Measurements from ENCODE around the gene POC1A.
A peak's percentile ranks its signal among the peaks of the same experiment; 100 is the strongest.

Gene POC1A

DNA sequence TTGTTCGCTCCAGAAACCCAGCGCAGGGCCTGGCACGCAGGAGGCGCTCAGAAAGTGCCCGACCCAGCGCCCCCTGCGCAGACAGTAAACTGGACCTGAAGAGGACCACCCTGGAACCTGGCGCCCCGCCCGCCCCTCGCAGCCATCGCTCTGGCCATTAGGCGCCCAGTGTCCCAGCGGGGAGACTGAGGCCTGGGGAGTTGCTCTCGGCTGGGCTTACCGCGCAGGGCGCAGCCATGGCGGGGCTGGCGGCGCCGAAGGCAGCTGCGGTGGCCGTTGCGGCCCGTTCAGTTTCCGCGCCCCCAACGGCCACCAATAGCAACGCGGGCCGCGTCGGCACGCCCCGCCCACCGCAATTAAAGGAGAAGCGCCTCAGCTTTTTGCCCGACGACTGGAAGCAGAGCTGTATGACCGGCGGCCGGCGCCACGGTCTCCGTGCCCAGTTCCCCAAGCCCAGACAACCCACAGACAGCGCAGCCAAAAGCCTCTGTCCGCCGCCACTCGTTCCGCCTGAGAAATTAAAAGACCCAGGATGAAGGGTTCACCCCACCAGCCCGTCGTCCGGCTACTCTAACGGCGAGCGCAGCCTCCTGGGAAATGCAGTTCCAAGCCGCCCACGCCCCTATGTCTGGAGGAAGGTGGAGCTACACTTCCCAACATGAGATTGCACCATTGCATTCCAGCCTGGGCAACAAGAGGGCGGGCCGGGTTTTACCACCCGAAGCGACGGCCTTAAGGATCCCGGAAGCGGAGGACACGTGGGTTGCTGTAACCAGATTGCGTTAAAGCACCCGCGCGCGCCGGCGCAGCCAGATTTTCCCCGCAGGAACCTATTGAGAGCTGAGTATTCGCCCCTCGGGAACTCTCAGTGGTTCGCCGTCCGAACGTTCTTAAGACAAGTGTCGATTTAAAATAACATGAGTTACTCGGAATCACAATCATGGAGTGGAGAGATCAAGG lies at the start of gene POC1A:
POC1A (minus strand) TSS at position 289 of the 960 bp plus-strand sequence; CDS start at position 238, 51 bp downstream.
- DNase-seq (ENCODE audit: low spot score), result peak; percentile 97

DNA sequence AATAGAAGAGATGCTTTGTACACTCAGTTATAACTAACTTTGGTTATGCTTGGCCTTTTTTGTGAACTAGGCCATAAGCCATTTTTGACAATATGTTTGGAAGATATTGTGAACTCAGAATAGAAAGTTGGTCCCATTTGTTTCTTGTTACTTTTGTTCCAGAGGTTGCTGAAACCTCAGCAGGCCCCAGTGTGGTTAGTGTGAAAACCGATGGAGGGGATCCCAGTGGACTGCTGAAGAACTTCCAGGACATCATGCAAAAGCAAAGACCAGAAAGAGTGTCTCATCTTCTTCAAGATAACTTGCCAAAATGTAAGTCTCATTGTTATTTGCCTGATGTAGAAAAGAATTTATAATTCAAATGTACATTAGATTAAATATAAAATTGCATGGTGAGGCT lies 49.5 kb upstream of the POC1A start:
- no peak for DNase-seq (ENCODE audit: low spot score)

DNA sequence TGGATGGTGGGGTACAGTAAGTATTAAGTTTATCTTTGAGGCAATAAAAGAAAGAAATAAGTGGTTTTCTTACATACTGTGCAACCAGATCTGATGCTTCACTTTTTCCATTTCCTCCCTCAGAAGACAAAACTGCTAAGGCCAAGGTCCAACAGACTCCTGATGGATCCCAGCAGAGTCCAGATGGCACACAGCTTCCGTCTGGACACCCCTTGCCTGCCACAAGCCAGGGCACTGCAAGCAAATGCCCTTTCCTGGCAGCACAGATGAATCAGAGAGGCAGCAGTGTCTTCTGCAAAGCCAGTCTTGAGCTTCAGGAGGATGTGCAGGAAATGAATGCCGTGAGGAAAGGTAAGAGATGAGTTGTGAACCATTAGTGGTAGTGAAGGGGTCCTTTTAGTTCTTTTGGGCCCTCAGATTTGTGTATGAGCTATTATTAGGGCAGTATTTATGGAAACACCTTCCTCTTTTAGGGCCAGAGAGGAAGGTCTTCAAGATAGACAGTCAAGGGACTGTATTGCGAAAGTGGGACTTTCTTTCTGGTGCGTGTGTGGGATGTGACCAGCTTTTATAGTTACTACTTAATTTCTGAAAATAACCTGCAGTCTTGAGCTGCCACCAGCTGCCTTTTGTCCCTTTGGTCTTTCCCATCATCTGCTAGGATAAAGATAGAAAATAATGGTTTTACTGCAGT lies 48.3 kb upstream of the POC1A start:
- no peak for DNase-seq (ENCODE audit: low spot score)

DNA sequence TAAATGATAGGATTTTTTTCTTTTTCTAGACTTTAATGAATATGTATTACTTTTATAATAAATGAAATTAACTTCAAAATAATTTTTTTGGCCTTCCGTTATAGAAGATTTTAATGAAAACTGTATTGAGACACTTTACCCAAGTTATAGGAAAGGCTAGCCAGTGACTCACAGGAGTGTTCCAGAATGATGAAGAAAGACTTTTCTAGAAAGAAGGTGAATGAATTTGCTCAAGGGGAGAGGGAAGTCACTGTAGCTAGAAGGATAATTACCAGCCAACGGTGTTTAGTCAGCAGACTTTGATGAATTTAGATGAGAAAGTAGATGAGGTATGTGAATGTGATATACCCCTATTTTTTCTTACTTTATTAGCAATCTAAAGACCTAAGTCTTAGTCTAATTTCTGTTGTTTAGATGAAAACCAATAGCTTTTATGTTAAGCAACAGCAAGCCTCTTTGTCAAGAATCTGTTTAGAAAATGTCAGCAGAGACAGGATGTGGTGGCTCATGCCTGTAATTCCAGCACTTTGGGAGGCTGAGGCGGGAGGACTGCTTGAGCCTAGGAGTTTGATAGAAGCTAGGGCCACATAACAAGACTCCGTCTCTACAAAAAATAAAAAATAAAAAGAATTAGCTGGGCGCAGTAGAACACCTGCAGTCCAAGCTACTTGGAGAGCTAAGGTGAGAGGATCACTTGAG lies 46.9 kb upstream of the POC1A start:
- no peak for DNase-seq (ENCODE audit: low spot score)

DNA sequence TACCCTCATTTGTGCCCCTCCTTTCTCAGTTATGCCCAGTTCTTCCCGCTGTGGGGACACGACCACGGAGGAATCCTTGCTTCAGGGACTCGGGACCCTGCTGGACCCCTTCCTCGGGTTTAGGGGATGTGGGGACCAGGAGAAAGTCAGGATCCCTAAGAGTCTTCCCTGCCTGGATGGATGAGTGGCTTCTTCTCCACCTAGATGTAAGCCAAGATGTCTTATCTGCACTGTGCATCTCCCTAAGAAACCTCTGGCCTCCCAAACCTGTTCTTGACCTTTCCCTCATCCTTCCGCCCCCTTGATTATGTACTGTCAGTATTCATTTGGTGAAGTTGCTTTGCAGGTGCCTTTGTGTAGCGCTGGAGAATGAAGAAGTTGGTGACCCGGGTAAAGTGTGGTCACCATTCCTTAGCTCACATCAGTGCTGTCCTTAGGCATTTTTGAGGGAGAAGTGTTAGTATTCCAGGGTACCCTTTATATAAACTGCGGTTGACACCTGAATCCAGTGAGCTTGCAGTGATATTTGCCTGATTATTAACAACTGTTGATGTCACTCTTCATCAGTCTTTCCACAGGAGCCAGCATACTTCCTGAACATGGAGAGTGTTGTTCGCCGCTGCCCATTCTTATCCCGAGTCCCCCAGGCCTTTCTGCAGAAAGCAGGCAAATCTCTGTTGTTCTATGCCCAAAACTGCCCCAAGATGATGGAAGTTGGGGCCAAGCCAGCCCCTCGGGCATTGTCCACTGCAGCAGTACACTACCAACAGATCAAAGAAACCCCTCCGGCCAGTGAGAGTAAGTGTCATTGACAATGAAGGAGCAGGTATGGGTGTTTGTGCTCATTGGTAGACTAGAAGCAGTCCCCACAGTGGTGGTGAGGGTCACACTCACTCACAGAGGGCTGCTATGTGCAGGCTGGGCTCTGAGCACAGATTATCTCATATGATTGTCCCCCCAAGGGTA lies 44.7 kb upstream of the POC1A start:
- DNase-seq (ENCODE audit: low spot score), result no peak

DNA sequence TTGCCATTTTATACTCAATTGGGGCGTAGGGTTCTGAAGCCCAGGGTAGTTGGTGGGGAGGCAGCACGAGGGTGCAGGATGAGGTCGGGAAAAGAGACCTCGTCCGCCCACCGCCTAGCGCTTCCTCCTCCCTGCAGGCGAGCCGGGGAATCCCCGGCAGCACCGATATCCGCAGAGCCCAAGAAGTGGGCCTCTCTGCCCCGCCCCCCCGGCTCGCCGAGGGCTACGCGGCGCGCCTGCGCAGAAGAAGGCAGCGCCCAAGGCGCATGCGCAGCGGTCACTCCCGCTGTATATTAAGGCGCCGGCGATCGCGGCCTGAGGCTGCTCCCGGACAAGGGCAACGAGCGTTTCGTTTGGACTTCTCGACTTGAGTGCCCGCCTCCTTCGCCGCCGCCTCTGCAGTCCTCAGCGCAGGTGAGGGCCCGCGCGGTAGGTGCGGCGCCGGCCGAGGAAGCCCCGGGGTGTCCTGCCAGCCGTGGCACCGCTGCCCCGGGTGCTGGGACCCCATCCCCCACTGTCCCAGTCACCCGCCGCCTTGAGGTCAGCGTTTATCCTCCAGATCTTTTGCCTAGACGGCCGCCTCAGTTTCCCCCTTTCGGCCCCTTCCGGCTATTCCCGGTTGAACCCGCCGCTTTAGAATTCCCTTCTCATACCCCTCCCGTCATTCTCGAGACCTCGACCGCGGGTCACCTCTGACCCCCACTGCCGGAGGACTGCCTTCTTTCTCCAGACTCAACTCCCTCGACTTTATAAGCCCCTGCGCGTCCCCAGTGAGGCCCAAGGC lies 43.8 kb upstream of the POC1A start, which contains the start of gene ALAS1:
ALAS1 (plus strand) TSS at position 319 of the 784 bp plus-strand sequence. CDS start 1,082 bp downstream, outside the sequence.
- DNase-seq (ENCODE audit: low spot score), result peak; percentile 99

DNA sequence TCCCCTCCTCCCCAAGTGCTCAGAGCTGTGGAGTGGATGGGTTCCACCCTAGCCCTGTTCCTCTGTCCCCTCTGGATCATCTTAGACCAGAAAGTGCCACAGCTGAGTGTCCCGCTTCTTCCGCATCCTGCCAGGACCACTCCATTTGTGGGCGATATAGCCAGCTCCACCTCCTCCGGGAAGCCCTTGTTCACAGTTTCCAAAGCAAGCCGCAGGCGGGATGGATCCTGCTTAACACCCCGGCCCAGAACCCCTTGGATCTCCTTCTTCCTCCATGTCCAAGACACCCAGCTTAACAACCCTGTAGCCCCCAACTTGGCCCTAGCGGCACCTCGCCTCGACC lies 43.2 kb upstream of the POC1A start:
- no peak for DNase-seq (ENCODE audit: low spot score)

DNA sequence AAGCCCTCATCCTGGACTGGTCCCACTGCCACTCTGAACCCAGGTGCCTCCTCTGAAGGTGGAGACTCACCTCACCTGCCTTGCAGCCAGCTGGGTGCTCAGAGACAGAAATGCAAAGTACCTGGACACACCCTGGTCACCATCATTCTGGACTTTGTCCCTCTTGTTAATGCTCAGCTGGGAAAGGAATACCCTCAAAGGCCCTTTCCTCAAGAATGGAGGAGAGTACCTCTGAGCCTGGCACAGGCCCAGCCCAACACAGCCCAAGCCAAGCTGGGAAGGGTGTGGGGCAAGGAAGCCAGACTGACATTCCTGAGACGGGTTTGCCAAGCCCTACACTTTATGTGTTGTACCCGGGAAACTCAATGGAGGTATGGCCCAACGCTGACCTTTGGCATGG lies 42.8 kb upstream of the POC1A start:
- no peak for DNase-seq (ENCODE audit: low spot score)

DNA sequence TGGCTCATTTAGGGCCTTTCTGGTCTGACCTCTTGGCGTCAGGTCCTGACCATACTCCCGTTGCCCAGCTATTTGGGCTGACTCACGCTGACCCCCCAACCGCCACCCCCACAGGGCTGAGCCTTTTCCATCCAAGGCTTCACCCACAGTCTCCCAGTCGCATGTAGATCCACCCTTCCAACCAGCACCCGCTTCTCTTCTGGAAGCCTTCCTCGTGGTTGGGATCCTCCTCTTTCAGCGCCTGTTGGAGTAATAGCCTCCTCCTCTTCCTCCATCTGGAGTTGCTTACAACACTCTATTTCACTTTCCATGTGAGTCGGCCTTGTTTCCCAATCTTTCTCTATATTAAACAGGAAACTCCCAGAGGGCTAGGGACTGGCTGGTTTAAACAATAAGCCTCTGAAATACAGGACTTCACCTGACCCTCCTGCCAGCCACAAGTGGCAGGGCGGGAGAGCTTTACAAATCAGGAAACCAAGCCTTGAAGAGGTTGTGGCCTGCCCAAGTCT lies 41.7 kb upstream of the POC1A start:
- peak; percentile 84 for DNase-seq (ENCODE audit: low spot score)

DNA sequence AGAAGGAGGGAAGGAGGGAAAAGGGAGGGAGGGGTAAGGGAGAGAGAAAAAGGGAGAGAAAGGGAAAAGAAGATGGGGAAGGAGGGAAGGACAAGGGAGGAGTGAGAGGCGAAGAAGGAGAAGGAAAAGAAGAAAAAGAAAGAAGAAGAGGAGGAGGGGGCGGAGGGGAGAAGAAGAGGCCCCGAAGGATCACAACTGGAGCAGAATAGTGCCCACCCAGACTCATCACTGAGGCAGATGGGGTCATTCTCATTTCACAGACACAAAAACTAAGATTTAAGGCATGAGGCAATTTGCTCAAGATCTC lies 41.0 kb upstream of the POC1A start:
- no peak for DNase-seq (ENCODE audit: low spot score)

DNA sequence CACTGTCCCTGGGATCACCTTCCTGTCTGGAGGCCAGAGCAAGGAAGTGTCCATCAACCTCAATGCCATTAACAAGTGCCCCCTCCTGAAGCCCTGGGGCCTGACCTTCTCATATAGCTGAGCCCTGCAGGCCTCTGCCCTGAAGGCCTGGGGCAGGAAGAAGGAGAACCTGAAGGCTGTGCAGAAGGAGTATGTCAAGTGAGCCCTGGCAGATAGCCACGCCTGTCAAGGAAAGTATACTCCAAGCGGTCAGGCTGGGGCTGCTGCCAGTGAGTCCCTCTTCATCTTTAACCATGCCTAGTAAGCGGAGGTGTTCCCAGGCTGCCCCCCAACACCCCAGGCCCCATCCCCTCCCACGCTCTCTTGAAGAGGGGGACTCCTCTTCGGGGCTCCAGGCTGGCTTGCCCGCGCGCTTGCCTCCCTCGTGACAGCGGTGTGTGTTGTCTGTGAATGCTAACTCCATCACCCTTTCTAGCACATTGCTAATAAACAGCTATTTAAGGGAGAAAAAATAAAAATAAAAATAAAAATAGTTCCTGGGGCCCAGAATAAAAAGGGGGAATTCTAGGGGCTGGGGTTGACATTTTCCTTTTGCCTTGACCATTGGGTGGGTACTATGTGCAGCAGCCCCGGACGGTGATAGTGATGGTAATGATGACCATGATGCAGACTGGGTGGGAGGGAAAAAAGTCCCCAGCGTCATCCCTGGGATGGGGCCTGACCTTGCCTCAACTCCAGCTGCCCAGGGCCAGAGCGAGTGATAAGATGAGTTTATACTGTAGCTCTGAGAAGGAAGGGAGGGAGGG lies 40.5 kb upstream of the POC1A start:
- DNase-seq (ENCODE audit: low spot score), result no peak

DNA sequence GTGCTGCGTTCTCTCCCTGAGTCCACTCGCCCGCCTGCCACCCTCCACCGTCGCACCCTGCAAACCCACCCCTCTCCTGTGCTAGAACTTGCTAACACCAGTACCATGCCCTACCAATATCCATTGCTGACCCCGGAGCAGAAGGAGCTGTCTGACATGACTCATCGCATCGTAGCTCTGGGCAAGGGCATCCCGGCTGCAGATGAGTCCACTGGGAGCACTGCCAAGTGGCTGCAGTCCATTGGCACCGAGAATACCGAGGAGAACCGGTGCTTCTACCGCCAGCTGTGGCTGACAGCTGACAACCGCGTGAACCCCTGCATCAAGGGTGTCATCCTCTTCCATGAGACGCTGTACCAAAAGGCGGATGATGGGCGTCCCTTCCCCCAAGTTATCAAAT lies 38.8 kb upstream of the POC1A start:
- peak; percentile 51 for DNase-seq (ENCODE audit: low spot score)

DNA sequence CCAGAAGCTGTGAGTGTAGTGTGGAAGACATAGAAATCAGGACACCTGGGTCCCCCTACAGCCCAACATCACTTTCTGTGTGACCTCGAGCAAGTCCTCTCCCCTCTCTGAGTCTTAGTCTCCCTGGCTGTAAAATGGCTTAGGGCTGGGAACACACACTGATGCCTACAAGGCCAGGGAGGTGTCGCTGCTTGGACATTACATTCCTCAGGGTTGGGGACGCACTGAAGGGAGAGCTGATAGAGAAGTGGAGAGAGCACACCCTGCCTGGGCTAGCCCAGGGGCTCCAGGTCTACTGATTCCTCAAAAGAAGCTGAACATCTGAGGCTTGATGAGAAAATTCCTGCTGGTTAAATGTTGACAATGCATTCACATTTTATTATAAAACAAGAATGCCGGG lies 37.4 kb upstream of the POC1A start:
- no peak for DNase-seq (ENCODE audit: low spot score)

DNA sequence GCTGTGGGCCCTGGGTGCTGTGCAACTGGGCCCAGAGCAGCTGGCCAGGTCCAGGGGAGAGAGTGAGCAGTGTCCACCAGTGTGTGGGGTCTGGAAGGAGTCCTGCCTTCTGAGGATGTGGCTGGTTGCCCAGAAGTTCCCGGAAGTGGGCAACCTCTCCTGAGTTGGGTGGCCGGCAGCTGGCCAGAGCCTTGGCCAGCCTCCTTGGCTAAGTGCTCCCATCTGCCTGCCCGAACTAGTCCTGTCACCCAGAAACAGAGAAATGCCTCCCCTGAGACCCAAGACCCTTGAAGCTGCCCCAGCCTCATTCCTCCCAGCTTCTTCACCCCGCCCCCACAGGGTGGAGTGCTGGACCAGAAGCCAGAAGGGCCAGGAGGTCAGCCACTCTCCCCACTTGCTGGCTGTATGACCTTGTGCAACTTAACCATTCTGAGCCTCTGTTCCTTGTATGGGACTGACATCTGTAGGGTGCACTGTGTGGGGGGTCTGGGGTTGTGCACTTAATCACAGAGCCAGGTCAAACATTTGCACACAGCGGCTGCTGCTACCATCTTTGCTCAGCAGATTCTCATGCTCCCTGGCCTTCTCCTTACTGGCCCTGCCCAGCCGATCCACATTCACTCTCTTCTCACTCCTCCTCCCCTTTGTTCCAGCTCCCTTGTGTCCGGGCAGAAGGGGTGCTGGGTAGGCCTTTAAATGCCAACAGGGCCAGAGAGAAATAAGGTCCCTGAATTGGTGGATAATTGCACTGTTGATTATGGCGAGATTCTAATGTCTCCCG lies 36.3 kb upstream of the POC1A start:
- peak; percentile 85 for DNase-seq (ENCODE audit: low spot score)

DNA sequence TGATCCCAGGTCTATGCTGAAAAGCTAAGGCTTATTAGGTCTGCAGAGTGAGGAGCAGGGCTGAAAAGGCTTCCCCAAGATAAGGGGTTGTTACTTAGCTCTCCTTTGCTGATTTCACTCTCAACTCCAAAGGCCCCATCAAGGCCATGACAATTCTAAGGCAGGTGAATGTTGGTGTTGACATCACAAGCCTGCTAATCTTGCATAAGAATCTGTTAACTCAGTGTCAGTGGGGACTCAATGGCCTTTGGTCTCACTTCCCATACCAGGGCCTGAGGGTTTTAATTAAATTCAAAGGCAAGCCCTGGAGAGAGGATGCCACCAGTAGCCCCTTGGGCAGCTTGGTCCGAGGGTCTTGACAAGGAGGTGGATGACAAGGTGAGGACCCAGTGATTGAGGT lies 34.3 kb upstream of the POC1A start:
- DNase-seq (ENCODE audit: low spot score), result no peak

DNA sequence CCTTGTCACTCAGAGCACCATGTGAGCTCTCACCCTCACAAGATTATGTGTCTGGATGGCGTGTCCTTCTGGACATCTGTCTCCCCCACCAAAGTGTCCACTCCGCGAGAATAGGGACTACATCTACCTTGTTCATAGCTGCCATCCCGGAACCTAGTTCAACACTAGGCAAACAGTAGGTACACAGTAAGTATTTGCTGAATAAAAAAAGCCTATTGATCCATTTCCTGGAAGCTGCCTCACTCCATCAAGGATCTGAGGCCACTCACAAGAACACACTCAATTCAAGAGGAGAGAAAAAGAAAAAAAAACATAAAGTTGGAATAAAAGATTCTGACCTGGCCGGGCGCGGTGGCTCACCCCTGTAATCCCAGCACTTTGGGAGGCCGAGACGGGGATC lies 32.5 kb upstream of the POC1A start:
- no peak for DNase-seq (ENCODE audit: low spot score)

DNA sequence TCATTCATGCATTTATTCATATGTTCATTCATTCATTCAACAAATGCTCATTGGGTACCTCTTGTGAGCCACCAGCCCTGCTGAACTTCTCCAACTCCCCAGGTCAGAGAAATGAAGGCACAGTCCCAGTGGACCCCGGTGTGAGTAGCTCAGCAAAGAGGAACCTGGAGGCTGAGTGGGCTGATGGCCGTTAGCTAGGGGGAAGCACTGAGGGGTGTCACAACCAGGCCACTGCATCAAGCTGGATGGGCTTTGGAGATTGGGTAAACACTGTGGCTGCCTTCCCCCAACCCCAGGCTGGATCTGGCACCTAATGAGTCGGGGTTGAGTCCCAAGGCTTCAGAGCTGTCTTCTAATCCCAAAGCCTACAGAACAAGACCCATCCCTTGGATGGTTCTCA lies 31.6 kb upstream of the POC1A start:
- DNase-seq (ENCODE audit: low spot score), result no peak

DNA sequence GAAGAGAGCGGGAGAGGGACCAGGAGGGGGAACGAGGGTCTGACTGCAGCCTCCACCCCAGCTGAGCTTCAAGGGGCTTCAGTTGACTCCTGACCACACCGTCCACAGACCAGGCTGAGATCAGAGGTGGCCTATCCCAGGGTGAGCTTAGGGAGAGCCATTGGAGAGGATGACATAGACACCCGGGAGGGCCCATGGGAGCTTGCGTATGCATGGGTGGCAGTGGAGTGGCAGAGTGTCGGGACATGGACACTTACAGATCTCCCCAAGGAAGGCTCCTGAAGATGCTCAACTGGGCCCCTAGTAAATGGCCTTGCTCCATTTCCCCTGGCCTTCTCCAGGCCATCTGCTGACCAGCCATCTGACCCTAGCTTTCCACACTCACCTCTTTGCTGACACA lies 31.1 kb upstream of the POC1A start:
- no peak for DNase-seq (ENCODE audit: low spot score)

DNA sequence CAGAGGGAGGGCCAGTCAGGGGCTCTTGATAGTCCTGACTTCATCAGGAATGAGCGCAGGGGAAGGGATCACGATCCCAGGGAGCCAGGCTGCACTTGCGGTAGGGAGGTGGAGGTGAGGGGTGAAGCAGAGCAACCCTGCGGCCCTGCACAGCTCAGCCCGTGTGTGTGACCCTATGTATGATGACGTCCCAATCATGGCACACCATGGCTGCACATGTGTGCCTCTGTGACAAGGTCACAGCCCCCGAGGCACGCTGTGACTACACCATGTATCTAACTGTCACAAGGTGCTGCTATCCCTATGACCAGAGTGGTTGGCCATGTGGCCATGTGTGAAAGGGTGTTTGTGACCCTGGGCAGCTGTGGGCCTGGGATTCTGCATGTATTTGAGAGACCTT lies 30.5 kb upstream of the POC1A start:
- no peak for DNase-seq (ENCODE audit: low spot score)
